Measurements from ENCODE around the gene JAKMIP2.

Gene JAKMIP2

GRCh38 chr5:147786142-147786541, 3.6 kb upstream of the JAKMIP2 start:
- no peak for DNase-seq

- DNase-seq = no peak
These were observed 1.8 kb upstream of the JAKMIP2 start for GRCh38 chr5:147784146-147784987.

GRCh38 chr5:147780924-147781573, 1.5 kb downstream of the JAKMIP2 start:
- no peak for DNase-seq

GRCh38 chr5:147779694-147780093, 2.8 kb downstream of the JAKMIP2 start:
- DNase-seq = no peak

GRCh38 chr5:147776989-147777388, 5.5 kb downstream of the JAKMIP2 start:
- no peak for DNase-seq

- DNase-seq = no peak
These were observed 8.9 kb downstream of the JAKMIP2 start for GRCh38 chr5:147773587-147773986.

- no peak for DNase-seq
These were observed 9.4 kb downstream of the JAKMIP2 start for GRCh38 chr5:147773139-147773538.

GRCh38 chr5:147767048-147767447, 15.5 kb downstream of the JAKMIP2 start:
- no peak for DNase-seq

GRCh38 chr5:147763791-147764525, 18.6 kb downstream of the JAKMIP2 start:
- DNase-seq = no peak

- no peak for DNase-seq
These were observed 22.2 kb downstream of the JAKMIP2 start for GRCh38 chr5:147760086-147760875.

- no peak for DNase-seq
These were observed 23.1 kb downstream of the JAKMIP2 start for GRCh38 chr5:147759441-147759840.

GRCh38 chr5:147756566-147756965, 26.0 kb downstream of the JAKMIP2 start:
- no peak for DNase-seq

- DNase-seq = no peak
These were observed 28.0 kb downstream of the JAKMIP2 start for GRCh38 chr5:147754372-147755122.

- DNase-seq = no peak
These were observed 28.8 kb downstream of the JAKMIP2 start for GRCh38 chr5:147753765-147754164.

- DNase-seq = no peak
These were observed 29.8 kb downstream of the JAKMIP2 start for GRCh38 chr5:147752666-147753290.

- DNase-seq = no peak
These were observed 30.5 kb downstream of the JAKMIP2 start for GRCh38 chr5:147752033-147752432.

GRCh38 chr5:147751156-147751830, 31.2 kb downstream of the JAKMIP2 start:
- DNase-seq = peak; percentile 34

- DNase-seq = peak; percentile 91
These were observed 32.5 kb downstream of the JAKMIP2 start for GRCh38 chr5:147750065-147750464.

- no peak for DNase-seq
These were observed 33.9 kb downstream of the JAKMIP2 start for GRCh38 chr5:147748590-147748989.

- DNase-seq = no peak
These were observed 35.5 kb downstream of the JAKMIP2 start for GRCh38 chr5:147746986-147747385.
